ENCODE data around the gene MORN1. TPM values are rescaled to one million over a fixed set of nuclear protein-coding genes. Genes with fewer than 3 reads are reported as not detected.

The MORN1 gene
- total and polyA plus RNA-seq, 11 donors, result 2.2 to 8.2 (median 3.8) TPM

DNA sequence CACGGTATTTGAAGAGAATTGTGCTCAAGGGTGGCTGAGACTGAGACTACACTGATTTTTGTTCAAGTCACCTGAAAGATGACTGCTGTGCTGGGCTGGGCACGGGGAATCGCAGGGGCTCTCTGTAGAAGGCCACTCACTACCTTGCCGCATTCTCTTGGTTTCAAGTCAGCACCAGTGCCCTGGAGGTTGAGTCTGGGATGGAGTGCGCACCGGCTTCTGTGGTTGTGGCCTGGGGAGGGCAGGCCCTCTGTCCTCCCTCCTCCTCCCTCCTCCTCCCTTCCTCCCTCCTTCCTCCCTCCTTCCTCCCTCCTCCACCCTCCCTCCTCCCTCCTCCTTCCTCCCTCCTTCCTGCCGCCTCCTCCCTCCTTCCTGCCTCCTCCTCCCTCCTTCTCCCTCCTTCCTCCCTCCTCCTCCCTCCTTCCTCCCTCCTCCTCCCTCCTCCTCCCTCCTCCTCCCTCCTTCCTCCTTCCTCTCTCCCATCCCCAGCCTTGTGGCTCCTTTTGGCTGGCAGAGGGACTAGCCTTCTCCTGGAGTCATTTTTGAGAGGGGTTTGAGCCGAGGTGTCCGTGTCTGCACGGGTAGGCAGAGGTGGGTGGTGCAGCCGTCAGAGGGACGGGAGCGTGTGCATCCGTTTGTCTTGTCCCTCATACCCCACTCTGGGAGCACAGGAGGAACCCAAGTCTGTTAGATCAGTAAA lies 9.7 kb upstream of the MORN1 start:
- H3K4me1 ChIP-seq, result no peaks in the 10 kb centered on the region
- no peak for ATAC-seq
- DNase-seq, result no peak
- TF ChIP-seq, protein P1, sequence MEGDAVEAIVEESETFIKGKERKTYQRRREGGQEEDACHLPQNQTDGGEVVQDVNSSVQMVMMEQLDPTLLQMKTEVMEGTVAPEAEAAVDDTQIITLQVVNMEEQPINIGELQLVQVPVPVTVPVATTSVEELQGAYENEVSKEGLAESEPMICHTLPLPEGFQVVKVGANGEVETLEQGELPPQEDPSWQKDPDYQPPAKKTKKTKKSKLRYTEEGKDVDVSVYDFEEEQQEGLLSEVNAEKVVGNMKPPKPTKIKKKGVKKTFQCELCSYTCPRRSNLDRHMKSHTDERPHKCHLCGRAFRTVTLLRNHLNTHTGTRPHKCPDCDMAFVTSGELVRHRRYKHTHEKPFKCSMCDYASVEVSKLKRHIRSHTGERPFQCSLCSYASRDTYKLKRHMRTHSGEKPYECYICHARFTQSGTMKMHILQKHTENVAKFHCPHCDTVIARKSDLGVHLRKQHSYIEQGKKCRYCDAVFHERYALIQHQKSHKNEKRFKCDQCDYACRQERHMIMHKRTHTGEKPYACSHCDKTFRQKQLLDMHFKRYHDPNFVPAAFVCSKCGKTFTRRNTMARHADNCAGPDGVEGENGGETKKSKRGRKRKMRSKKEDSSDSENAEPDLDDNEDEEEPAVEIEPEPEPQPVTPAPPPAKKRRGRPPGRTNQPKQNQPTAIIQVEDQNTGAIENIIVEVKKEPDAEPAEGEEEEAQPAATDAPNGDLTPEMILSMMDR (IDR thresholded peaks at IDR 0.05), result no peak
- no peak for TF ChIP-seq POLR2A (IDR thresholded peaks at IDR 0.05)
- H3K4me3 ChIP-seq, result no peak overlapping the region
- no peak overlapping the region for H3K27ac ChIP-seq
- no peaks in the 10 kb centered on the region for H3K27me3 ChIP-seq
- 87 to 93% (median 89%) methylated on average over 13 to 14 of the region's 14 CpGs for WGBS, 4 donors
- peaks cover 0 to 97% (median 96%) of the 10 kb centered on the region in 9 donors for H3K36me3 ChIP-seq
- no peaks in the 10 kb centered on the region for H3K9me3 ChIP-seq
- intact Hi-C loops (cut with DNase I), result no loop called here

- H3K4me3 ChIP-seq, result no peak overlapping the region
- H3K9me3 ChIP-seq, result no peaks in the 10 kb centered on the region
- no peaks in the 10 kb centered on the region for H3K27me3 ChIP-seq
- H3K27ac ChIP-seq, result no peak overlapping the region
- peaks cover 0 to 97% (median 96%) of the 10 kb centered on the region in 9 donors for H3K36me3 ChIP-seq
- no peaks in the 10 kb centered on the region for H3K4me1 ChIP-seq
- DNase-seq, result no peak
- ATAC-seq, result no peak
- WGBS, 4 donors, result 91 to 92% (median 91%) methylated on average over 10 of the region's 10 CpGs
- intact Hi-C loops (cut with DNase I), result no loop called here
- TF ChIP-seq POLR2A (IDR thresholded peaks at IDR 0.05), result no peak
- TF ChIP-seq, protein P1 (IDR thresholded peaks at IDR 0.05), result no peak
Measured at GRCh38 chr1:2400576-2400909, 9.2 kb upstream of the MORN1 start.

GRCh38 chr1:2399890-2400575 lies 8.7 kb upstream of the MORN1 start:
- intact Hi-C loops (cut with DNase I), result no loop called here
- ATAC-seq (no peak), DNase-seq (no peak)
- H3K36me3 ChIP-seq, result peaks cover 0 to 97% (median 96%) of the 10 kb centered on the region in 9 donors
- no peak overlapping the region for H3K27ac ChIP-seq
- TF ChIP-seq POLR2A (IDR thresholded peaks at IDR 0.05), result no peak
- TF ChIP-seq, protein P1 (IDR thresholded peaks at IDR 0.05), result no peak
- 89 to 92% (median 92%) methylated on average over 16 to 22 of the region's 22 CpGs for WGBS, 4 donors
- no peaks in the 10 kb centered on the region for H3K9me3 ChIP-seq
- no peaks in the 10 kb centered on the region for H3K27me3 ChIP-seq
- no peak overlapping the region for H3K4me3 ChIP-seq
- H3K4me1 ChIP-seq, result peaks cover 0 to 4% (median 0%) of the 10 kb centered on the region in 12 donors

- 86 to 93% (median 91%) methylated on average over 7 of the region's 7 CpGs for WGBS, 4 donors
- H3K9me3 ChIP-seq, result no peaks in the 10 kb centered on the region
- H3K36me3 ChIP-seq, result peaks cover 0 to 96% (median 88%) of the 10 kb centered on the region in 9 donors
- ATAC-seq, result no peak
- H3K4me3 ChIP-seq, result no peak overlapping the region
- intact Hi-C loops (cut with DNase I), result no loop called here
- no peak for DNase-seq
- H3K27ac ChIP-seq, result no peak overlapping the region
- H3K27me3 ChIP-seq, result no peaks in the 10 kb centered on the region
- peaks cover 0 to 16% (median 3%) of the 10 kb centered on the region in 12 donors for H3K4me1 ChIP-seq
- no peak for TF ChIP-seq POLR2A (IDR thresholded peaks at IDR 0.05)
- TF ChIP-seq, protein P1 (IDR thresholded peaks at IDR 0.05), result no peak
Measured at GRCh38 chr1:2398871-2399270, 7.5 kb upstream of the MORN1 start.
